Esophagus squamous epithelium (tissue), 5 donors: ENCODE measurements around the gene DPP3. TPM values are rescaled to one million over a fixed set of nuclear protein-coding genes. Genes with fewer than 3 reads are reported as not detected.
"Not testable (repeated sequence)": the region's sequence is repeated elsewhere in the genome, so short reads cannot be mapped to it uniquely, and the experiment has no call there.

ENCODE experiments used
- DNase-seq: peaks from one replicate; lab custom pipeline; 2025; lab: John Stamatoyannopoulos, UW
- H3K27ac ChIP-seq, 4 donors: fragments of 200-600 bp; sonication (generic); one replicate each; pipeline ENCODE4 v1.5.1; 2016 to 2019; ENCODE audit warnings: mild to moderate bottlenecking in 1 of 4
- H3K27me3 ChIP-seq, 4 donors: fragments of 200-600 bp; sonication (generic); 1 replicate in 3 of 4; 2 replicates in 1 of 4; pipeline versions ENCODE4 v1.5.1 to v1.6.0; 2017 to 2021; ENCODE audit warnings: antibody characterized with exemption in 1 of 4
- H3K36me3 ChIP-seq, 3 donors: fragments of 200-600 bp; sonication (generic); one replicate each; pipeline ENCODE4 v1.5.1; 2016 to 2019
- H3K4me1 ChIP-seq, 3 donors: fragments of 200-600 bp; sonication (generic); one replicate each; pipeline ENCODE4 v1.5.1; 2017 to 2019
- H3K4me3 ChIP-seq, 4 donors: fragments of 200-600 bp; sonication (generic); 1 replicate in 3 of 4; 2 replicates in 1 of 4; pipeline ENCODE4 v1.5.1; 2016 to 2019; ENCODE audit warnings: mild to moderate bottlenecking in 2 of 4, moderate library complexity in 1 of 4
- H3K9me3 ChIP-seq, 3 donors: fragments of 200-600 bp; sonication (generic); one replicate each; pipeline ENCODE4 v1.5.1; 2016 to 2019
- POLR2A ChIP-seq, 4 donors: fragments of 450-650 bp; IDR thresholded peaks; one replicate each; pipeline ENCODE4 v1.6.1; 2017; ENCODE audit warnings: antibody characterized with exemption in 4 of 4, mild to moderate bottlenecking in 4 of 4, moderate library complexity in 3 of 4
- WGBS, 2 donors: methylation state at CpG; one replicate each; pipeline ENCODE4 v1.1.5; 2018; 5-methylcytosine and 5-hydroxymethylcytosine counted together
- intact Hi-C: fragments of 100-400 bp; cut with DNase I; formaldehyde crosslinking; loops from one replicate; pipeline ENCODE4 v1.15.0; 2022
- total RNA-seq, 4 donors: library from RNA; depleted of rRNA; stranded (reverse); fragments of >200 nt; gene quantifications; one replicate each; pipeline ENCODE4 v1.1.0, GENCODE V29; 2016
- TF ChIP-seq, protein P1 (sequence below), 6 experiments: fragments of 450-650 bp in 4 of 6; fragments of 200-600 bp in 2 of 6; sonication (generic) in 2 of 6; IDR thresholded peaks; one replicate each; pipeline ENCODE4 v1.5.1; 2016 to 2019; ENCODE audit warnings: antibody characterized with exemption in 6 of 6, mild to moderate bottlenecking in 4 of 6, moderate library complexity in 4 of 6
- donor health status: DM: yes; HTN: yes; CAD: no.

Gene DPP3
- total RNA-seq, 4 donors from 2014 or later, result 24.6 to 49.2 (median 43.5) TPM

DNA sequence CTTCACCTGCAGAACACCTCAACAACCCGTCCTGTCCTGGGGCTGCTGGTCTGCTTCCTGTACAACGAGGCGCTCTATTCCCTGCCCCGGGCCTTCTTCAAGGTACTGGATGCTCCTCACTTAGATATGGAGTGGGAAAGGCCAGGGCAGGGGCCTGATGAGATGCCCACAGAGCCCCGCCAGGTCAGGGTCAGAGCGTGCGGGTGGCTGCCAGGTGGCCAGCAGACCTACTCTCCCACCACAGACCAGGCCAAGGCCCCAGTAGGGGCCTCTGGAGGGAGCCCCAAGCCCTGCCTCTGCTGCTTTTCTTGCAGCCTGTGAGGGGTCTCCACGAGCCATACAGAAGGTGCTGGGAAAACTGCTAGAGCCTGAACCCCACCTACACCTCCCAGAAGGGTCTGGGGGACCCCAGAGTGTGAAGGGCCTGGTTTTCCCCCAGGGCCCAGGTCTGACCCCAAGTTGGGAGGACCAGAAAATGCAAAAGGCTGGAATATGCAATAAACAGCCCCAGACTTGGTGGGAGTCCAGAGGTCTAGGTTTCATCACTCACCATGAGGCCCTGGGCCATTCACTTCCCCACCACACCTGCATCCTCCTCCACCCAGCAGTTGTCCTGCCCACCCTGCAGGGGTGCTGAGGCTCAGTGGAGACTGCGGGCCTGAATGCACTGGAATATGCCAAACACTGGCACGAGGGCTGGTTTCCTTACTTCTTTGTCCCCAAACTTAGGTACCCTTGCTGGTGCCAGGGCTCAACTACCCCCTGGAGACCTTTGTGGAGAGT is 50.9 kb downstream of the DPP3 start:
- Histone ChIP-seq H3K4me3 (no peak overlapping the region), H3K4me1 (no peaks in the 10 kb centered on the region), H3K27ac (no peak overlapping the region), H3K27me3 (no peaks in the 10 kb centered on the region), H3K9me3 (no peaks in the 10 kb centered on the region), H3K36me3 (peaks cover 3 to 74% (median 8%) of the 10 kb centered on the region in 3 donors)
- WGBS, 2 donors, result 91 to 92% methylated on average over 4 to 5 of the region's 10 CpGs
- DNase-seq, result no peak
- intact Hi-C loops, result no loop called here
- TF ChIP-seq, protein P1, sequence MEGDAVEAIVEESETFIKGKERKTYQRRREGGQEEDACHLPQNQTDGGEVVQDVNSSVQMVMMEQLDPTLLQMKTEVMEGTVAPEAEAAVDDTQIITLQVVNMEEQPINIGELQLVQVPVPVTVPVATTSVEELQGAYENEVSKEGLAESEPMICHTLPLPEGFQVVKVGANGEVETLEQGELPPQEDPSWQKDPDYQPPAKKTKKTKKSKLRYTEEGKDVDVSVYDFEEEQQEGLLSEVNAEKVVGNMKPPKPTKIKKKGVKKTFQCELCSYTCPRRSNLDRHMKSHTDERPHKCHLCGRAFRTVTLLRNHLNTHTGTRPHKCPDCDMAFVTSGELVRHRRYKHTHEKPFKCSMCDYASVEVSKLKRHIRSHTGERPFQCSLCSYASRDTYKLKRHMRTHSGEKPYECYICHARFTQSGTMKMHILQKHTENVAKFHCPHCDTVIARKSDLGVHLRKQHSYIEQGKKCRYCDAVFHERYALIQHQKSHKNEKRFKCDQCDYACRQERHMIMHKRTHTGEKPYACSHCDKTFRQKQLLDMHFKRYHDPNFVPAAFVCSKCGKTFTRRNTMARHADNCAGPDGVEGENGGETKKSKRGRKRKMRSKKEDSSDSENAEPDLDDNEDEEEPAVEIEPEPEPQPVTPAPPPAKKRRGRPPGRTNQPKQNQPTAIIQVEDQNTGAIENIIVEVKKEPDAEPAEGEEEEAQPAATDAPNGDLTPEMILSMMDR (IDR thresholded peaks at IDR 0.05), result no peak
- TF ChIP-seq POLR2A (IDR thresholded peaks at IDR 0.05), result no peak

DNA sequence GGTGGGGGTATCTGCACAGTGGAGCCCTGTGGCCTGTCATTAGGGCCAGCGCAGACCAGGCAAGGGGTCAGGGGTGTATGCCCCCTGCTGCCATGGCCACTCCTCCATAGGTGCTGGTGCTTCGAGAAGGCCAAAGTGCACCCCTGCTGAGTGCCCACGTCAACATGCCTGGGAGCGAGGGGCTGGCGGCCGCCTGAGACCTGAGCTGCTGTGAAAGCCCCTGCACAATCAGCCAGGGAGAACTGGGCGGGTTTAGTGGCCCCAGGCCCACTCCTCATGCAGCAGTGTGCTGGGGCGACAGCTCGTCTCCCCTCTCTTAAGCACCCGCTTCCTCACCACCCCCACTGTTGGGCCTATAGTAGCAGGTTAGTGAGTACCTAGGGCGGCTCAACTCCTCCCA is 51.6 kb downstream of the DPP3 start:
- no peaks in the 10 kb centered on the region for H3K9me3 ChIP-seq
- DNase-seq, result no peak
- intact Hi-C loops, result no loop called here
- H3K36me3 ChIP-seq, result peaks cover 3 to 74% (median 4%) of the 10 kb centered on the region in 3 donors
- no peak for TF ChIP-seq POLR2A (IDR thresholded peaks at IDR 0.05)
- TF ChIP-seq, protein P1 (IDR thresholded peaks at IDR 0.05), result no peak
- H3K27me3 ChIP-seq, result no peaks in the 10 kb centered on the region
- H3K4me1 ChIP-seq, result no peaks in the 10 kb centered on the region
- H3K27ac ChIP-seq, result no peak overlapping the region
- H3K4me3 ChIP-seq, result no peak overlapping the region
- WGBS, 2 donors, result 93% methylated on average over 3 to 8 of the region's 11 CpGs

DNA sequence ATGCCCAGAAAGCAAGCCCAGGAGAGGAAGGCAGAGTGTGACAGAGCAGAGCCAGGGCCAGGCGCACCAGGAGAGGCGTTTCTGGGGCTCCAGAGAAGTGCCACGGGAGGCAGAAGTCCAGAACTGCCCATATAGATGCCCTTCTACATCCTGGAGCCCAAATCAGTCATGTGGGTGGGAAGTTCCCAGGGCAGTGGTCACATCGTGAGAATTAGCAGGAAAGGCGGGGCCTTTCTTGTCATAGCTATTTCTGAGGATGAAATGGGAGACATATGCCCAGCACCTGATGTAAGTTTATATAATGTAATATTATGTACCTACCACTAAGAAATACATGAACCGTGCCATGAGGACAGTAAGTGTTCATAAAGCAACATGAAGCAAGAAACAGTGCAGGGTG is 52.5 kb downstream of the DPP3 start:
- no peaks in the 10 kb centered on the region for H3K4me1 ChIP-seq
- H3K4me3 ChIP-seq, result no peak overlapping the region
- peaks cover under 1 to 80% (median 3%) of the 10 kb centered on the region in 3 donors for H3K36me3 ChIP-seq
- 75 to 79% methylated on average over 5 to 6 of the region's 6 CpGs for WGBS, 2 donors
- no peak overlapping the region for H3K27ac ChIP-seq
- no peaks in the 10 kb centered on the region for H3K27me3 ChIP-seq
- H3K9me3 ChIP-seq, result no peaks in the 10 kb centered on the region
- TF ChIP-seq POLR2A (IDR thresholded peaks at IDR 0.05), result no peak
- TF ChIP-seq, protein P1 (IDR thresholded peaks at IDR 0.05), result no peak
- DNase-seq, result no peak
- intact Hi-C loops, result no loop called here

DNA sequence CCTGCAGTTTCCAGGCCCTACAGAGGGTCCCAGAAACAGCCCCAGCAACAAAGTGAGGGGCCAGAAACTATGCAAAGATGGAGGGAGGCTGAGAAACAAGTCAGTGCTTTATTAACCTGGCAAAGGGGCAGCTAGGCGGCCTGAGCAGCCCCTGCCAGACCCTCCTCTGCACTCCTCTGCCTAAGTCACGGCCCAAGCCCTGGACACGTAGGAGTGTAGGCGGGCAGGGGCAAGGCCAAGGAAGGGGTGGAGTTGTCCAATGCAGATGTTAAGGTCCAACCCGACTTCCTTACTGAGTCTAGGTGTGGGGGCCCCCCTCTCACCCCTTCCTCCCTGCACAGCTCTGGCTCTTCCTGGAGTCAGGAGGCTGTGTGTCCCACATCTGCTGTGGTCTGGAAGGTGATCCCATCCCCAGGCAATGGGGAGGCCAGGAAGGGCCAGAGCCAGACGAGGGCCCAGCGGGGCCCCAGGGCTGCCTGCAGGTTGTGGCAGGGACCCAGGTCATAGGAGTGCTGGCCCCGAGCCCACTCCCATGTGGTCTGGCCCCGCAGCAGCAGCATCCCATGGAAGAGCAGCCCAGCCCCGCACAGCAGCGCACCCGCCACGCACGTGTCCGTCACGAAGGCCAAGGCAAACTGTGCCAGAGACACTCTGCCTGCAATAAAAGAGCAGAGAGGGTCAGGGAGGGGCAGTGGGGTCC is 59.1 kb downstream of the DPP3 start:
- Histone ChIP-seq H3K36me3 (peaks cover 0 to 90% (median 0%) of the 10 kb centered on the region in 3 donors), H3K9me3 (no peaks in the 10 kb centered on the region), H3K4me3 (no peak overlapping the region), H3K27me3 (no peaks in the 10 kb centered on the region), H3K27ac (no peak overlapping the region), H3K4me1 (peaks cover 0 to 13% (median 8%) of the 10 kb centered on the region in 3 donors)
- TF ChIP-seq, protein P1 (IDR thresholded peaks at IDR 0.05), result no peak
- no peak for TF ChIP-seq POLR2A (IDR thresholded peaks at IDR 0.05)
- intact Hi-C loops, result no loop called here
- no peak for DNase-seq
- 79 to 85% methylated on average over 4 to 12 of the region's 16 CpGs for WGBS, 2 donors

DNA sequence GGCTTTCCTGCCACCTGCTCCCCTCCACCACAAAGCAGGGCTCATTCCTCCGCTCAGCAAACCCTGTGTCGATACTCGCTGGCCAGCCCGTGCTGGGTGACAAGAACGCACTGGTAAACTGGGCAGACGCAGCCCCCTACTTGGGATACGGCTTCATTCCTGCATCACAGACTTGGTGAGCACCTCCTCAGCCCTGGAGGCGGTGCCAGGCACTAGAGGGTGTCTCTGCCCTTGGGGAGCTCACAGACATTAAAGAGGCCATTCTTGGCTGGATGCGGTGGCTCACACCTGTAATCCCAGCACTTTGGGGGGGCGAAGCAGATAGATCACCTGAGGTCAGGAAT is 59.6 kb downstream of the DPP3 start:
- DNase-seq, result no peak
- Histone ChIP-seq H3K4me3 (no peak overlapping the region), H3K4me1 (peaks cover 0 to 18% (median 13%) of the 10 kb centered on the region in 3 donors), H3K27ac (no peak overlapping the region), H3K36me3 (peaks cover 0 to 86% (median 0%) of the 10 kb centered on the region in 3 donors), H3K9me3 (no peaks in the 10 kb centered on the region), H3K27me3 (no peaks in the 10 kb centered on the region)
- intact Hi-C loops, result no loop called here
- TF ChIP-seq, protein P1 (IDR thresholded peaks at IDR 0.05), result no peak
- no peak for TF ChIP-seq POLR2A (IDR thresholded peaks at IDR 0.05)
- 98% methylated on average over 9 of the region's 10 CpGs; no CpG with 5 or more reads in 1 of the 2 donors for whole genome bisulfite sequencing, 2 donors

DNA sequence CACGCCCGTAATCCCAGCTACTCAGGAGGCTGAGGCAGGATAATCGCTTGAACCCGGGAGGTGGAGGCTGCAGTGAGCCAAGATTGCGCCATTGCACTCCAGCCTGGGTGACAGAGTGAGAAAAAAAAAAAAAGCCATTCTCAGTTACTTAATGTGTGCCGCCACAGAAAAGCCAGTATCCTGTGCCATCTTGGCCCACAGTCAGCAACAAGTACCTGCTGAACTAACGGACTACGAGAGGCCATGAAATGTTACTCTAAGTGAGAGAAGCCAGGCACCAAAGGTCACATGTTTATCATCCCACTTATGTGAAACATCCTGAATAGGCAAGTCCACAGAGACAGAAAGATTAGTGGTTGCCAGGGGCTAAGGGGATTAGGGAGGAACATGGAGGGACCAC is 60.4 kb downstream of the DPP3 start:
- H3K27ac ChIP-seq, intact Hi-C loops, H3K27me3 ChIP-seq, H3K4me3 ChIP-seq, DNase-seq, H3K9me3 ChIP-seq: not testable (repeated sequence)
- WGBS, 2 donors, result 75 to 91% methylated on average over 8 of the region's 8 CpGs
- Histone ChIP-seq H3K4me1 (peaks cover 6 to 26% (median 18%) of the 10 kb centered on the region in 3 donors), H3K36me3 (peaks cover 0 to 78% (median 0%) of the 10 kb centered on the region in 3 donors)
